WERI-Rb-1 (cell line): Measurements from ENCODE around the gene TXNDC17.

Experiments used
- DNase-seq: peaks from one replicate; pipeline ENCODE4 v3.0.0-alpha.2; 2020
- H3K27ac ChIP-seq: fragments of 250-450 bp; sonication (Bioruptor Pico); 2 replicates; pipeline ENCODE4 v1.5.1; 2020; ENCODE audit warnings: mild to moderate bottlenecking, moderate library complexity
- H3K27me3 ChIP-seq: fragments of 250-450 bp; sonication (Bioruptor Pico); 2 replicates; pipeline ENCODE4 v1.5.1; 2021; ENCODE audit warnings: mild to moderate bottlenecking, low read depth, moderate library complexity; ENCODE audit not compliant: insufficient read depth, severe bottlenecking
- H3K36me3 ChIP-seq: fragments of 250-450 bp; sonication (Bioruptor Pico); 2 replicates; pipeline ENCODE4 v1.5.1; 2020; ENCODE audit warnings: mild to moderate bottlenecking, moderate library complexity
- H3K4me3 ChIP-seq: 2 replicates; pipeline ENCODE4 v1.5.1; 2011; ENCODE audit warnings: low read depth, mild to moderate bottlenecking, control low read depth, low read length
- H3K9me3 ChIP-seq: fragments of 250-450 bp; sonication (Bioruptor Pico); 2 replicates; pipeline ENCODE4 v1.5.1; 2021; ENCODE audit warnings: mild to moderate bottlenecking, moderate library complexity; ENCODE audit not compliant: severe bottlenecking
- TF ChIP-seq, protein P1 (sequence below): IDR thresholded peaks from 2 replicates; pipeline ENCODE4 v1.5.1; 2011; ENCODE audit warnings: low read depth, mild to moderate bottlenecking, control low read depth, inconsistent platforms, low read length

TXNDC17 gene

GRCh38 chr17:6677158-6677831, 36.4 kb downstream of the TXNDC17 start:
- H3K9me3 ChIP-seq: no peaks in the 10 kb centered on the region
- DNase-seq: no peak
- no peaks in the 10 kb centered on the region for H3K36me3 ChIP-seq
- H3K4me3 ChIP-seq: no peak overlapping the region
- H3K27ac ChIP-seq: no peak overlapping the region
- peaks cover 9% of the 10 kb centered on the region for H3K27me3 ChIP-seq
- TF ChIP-seq, protein P1, sequence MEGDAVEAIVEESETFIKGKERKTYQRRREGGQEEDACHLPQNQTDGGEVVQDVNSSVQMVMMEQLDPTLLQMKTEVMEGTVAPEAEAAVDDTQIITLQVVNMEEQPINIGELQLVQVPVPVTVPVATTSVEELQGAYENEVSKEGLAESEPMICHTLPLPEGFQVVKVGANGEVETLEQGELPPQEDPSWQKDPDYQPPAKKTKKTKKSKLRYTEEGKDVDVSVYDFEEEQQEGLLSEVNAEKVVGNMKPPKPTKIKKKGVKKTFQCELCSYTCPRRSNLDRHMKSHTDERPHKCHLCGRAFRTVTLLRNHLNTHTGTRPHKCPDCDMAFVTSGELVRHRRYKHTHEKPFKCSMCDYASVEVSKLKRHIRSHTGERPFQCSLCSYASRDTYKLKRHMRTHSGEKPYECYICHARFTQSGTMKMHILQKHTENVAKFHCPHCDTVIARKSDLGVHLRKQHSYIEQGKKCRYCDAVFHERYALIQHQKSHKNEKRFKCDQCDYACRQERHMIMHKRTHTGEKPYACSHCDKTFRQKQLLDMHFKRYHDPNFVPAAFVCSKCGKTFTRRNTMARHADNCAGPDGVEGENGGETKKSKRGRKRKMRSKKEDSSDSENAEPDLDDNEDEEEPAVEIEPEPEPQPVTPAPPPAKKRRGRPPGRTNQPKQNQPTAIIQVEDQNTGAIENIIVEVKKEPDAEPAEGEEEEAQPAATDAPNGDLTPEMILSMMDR: no peak

DNA sequence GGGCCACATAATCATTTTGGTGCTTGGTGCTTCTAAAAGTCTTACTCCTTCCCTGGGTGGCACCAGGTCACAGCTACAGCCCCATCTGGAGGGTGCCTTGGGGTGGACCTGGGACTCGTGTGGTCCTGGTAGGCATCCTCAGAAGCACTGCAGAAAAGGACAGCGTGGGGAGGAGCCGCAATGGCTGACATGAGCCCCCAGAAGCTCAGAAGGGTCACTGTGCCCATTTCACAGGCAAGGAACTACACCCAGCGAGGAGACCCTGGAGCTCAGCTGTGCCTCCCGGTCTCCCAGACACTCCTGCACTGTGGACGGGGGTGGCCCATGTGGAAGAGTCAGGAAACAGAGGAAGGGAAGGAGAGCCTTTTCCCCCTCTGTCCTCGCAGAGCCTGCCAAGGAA, 37.1 kb downstream of the TXNDC17 start:
- no peaks in the 10 kb centered on the region for H3K9me3 ChIP-seq
- no peaks in the 10 kb centered on the region for H3K36me3 ChIP-seq
- peaks cover 10% of the 10 kb centered on the region for H3K27me3 ChIP-seq
- TF ChIP-seq, protein P1: no peak
- H3K27ac ChIP-seq: no peak overlapping the region
- H3K4me3 ChIP-seq: no peak overlapping the region
- DNase-seq: no peak

DNA sequence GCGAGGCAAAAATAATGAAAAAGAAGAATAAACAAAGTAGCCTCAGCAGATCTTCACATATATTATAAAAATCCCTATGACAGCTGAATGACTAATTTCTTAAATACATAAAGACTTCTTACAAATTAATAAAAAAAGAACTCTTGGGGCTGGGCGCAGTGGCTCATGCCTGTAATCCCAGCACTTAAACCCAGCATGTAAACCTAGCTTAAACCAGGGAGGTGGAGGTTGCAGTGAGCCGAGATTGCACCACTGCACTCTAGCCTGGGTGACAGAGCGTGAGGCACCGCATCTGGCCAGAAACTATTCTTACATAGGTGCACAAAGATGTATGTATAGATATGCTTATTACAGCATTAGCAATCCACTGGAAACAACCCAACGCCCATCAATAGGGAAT, 38.4 kb downstream of the TXNDC17 start:
- Histone ChIP-seq H3K27me3 (peaks cover 19% of the 10 kb centered on the region), H3K27ac (no peak overlapping the region), H3K4me3 (no peak overlapping the region), H3K9me3 (no peaks in the 10 kb centered on the region), H3K36me3 (no peaks in the 10 kb centered on the region)
- TF ChIP-seq, protein P1: no peak
- no peak for DNase-seq

DNA sequence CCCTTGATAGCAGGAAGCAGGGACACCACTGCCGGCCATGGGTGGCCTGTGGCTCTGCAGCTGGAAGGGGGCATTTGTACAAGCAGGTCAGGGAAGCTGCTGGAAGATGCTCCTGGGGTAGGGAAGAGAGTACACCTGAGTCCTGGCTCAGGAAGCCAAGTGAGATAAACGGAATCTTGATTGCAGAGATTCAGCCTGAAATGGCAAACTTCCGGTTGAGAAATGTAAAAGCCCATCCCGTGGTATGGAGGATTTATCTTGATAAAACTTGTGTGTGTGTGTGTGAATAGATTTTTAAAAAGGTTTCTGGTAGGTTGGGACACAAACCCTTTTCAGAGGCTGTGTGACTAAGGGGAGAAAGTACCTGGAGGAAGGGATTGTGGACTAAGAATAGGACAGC, 40.3 kb downstream of the TXNDC17 start:
- Histone ChIP-seq H3K4me3 (no peak overlapping the region), H3K36me3 (no peaks in the 10 kb centered on the region), H3K27me3 (peaks cover 25% of the 10 kb centered on the region), H3K9me3 (no peaks in the 10 kb centered on the region), H3K27ac (no peak overlapping the region)
- no peak for DNase-seq
- TF ChIP-seq, protein P1: no peak

GRCh38 chr17:6681671-6682070, 40.8 kb downstream of the TXNDC17 start:
- no peak for DNase-seq
- Histone ChIP-seq H3K9me3 (no peaks in the 10 kb centered on the region), H3K4me3 (no peak overlapping the region), H3K36me3 (no peaks in the 10 kb centered on the region), H3K27me3 (peaks cover 27% of the 10 kb centered on the region), H3K27ac (no peak overlapping the region)
- TF ChIP-seq, protein P1: no peak

DNA sequence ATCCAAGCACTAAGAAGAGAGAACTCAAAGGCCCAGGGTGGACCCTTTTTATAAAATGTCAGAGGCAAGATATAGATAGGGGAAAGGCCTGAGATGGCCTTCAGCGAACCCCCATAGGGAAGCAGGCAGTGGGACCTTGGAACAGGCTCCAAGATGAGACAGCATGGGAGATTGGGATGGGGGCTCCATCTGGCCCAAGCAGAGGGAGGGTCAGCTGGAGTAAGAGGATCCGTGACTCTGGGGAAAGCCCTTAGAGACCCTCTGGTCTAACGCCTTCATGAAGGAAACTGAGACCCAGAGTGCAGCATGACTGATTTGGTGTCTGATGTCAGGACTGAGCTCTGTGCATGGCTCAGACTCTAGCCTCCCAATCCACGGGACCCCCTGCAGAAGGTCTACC, 41.5 kb downstream of the TXNDC17 start:
- TF ChIP-seq, protein P1: no peak
- Histone ChIP-seq H3K27ac (no peak overlapping the region), H3K27me3 (peaks cover 32% of the 10 kb centered on the region), H3K36me3 (no peaks in the 10 kb centered on the region), H3K4me3 (no peak overlapping the region), H3K9me3 (no peaks in the 10 kb centered on the region)
- DNase-seq: no peak
